Endothelial cell of umbilical vein (primary cell): ENCODE results near the gene LTK. TPM values are rescaled to one million over a fixed set of nuclear protein-coding genes. Genes with fewer than 3 reads are reported as not detected.

Experiments used
- BruUV-seq: library from RNA; stranded (reverse); fragments of 400-500 nt; replicated peaks from 2 replicates; lab custom pipeline; 2021; lab: Mats Ljungman, UMichigan
- CTCF ChIA-PET: fragments of 300-600, 350-600 bp; sonication (Branson Sonifier 250); formaldehyde crosslinking; loops from one replicate; lab custom pipeline; 2021; ENCODE audit warnings: antibody characterized with exemption, inconsistent platforms; lab: Charles Lee
- POLR2A ChIA-PET: fragments of 300-600, 350-600 bp; sonication (Branson Sonifier 250); formaldehyde crosslinking; loops from one replicate; lab custom pipeline; 2021; ENCODE audit warnings: antibody characterized with exemption, inconsistent platforms; lab: Charles Lee
- DNase-seq: peaks from one replicate; pipeline ENCODE4 v3.0.0-alpha.2; 2011; ENCODE audit warnings: low read depth, low spot score
- FAIRE-seq: peaks from 2 replicates; lab custom pipeline; 2011; peaks lifted over from hg19 to GRCh38; lab: Jason Lieb, UNC
- H2AFZ ChIP-seq: 2 replicates; pipeline ENCODE4 v1.6.0; 2012; ENCODE audit warnings: low read depth, low read length, control low read depth, inconsistent platforms
- H3K27ac ChIP-seq: 2 replicates; pipeline ENCODE4 v1.5.1; 2011; ENCODE audit warnings: low read depth, mild to moderate bottlenecking, control low read depth, low read length, moderate library complexity; ENCODE audit not compliant: insufficient read depth
- H3K27me3 ChIP-seq, 2 experiments: 2 replicates each; pipeline versions ENCODE4 v1.6.0 to v1.6.1; 2011; ENCODE audit warnings: low read length in 2 of 2, mixed read lengths in 1 of 2; ENCODE audit not compliant: control insufficient read depth in 2 of 2, insufficient read depth in 2 of 2
- H3K36me3 ChIP-seq, 2 experiments: 2 replicates in 1 of 2; 3 replicates in 1 of 2; pipeline ENCODE4 v1.5.1; 2011; ENCODE audit warnings: low read length in 2 of 2, mild to moderate bottlenecking in 1 of 2, moderate library complexity in 1 of 2; ENCODE audit not compliant: control insufficient read depth in 2 of 2, insufficient read depth in 2 of 2; ENCODE audit errors: extremely low read depth in 1 of 2
- H3K4me1 ChIP-seq: 3 replicates; pipeline ENCODE4 v1.5.1; 2011; ENCODE audit warnings: mild to moderate bottlenecking, low read length; ENCODE audit not compliant: control insufficient read depth, insufficient read depth; ENCODE audit errors: extremely low read depth
- H3K4me2 ChIP-seq: 2 replicates; pipeline ENCODE4 v1.6.1; 2011; ENCODE audit warnings: low read length, control low read depth, mixed read lengths; ENCODE audit not compliant: insufficient read depth
- H3K4me3 ChIP-seq, 3 experiments: fragments of 200-600 bp in 1 of 3; sonication (generic), shearing (Covaris generic) in 1 of 3; replicated peaks in 1 of 3; 2 replicates each; pipeline ENCODE4 v1.5.1; 2011 to 2016; ENCODE audit warnings: control low read depth in 3 of 3, low read length in 3 of 3, mild to moderate bottlenecking in 2 of 3, inconsistent platforms in 1 of 3, low read depth in 1 of 3, moderate library complexity in 1 of 3; ENCODE audit not compliant: insufficient read depth in 1 of 3
- H3K79me2 ChIP-seq: 2 replicates; pipeline ENCODE4 v1.6.0; 2012; ENCODE audit warnings: low read length, inconsistent platforms; ENCODE audit not compliant: control insufficient read depth, insufficient read depth
- H3K9ac ChIP-seq: replicated peaks from 2 replicates; pipeline ENCODE3; 2011; ENCODE audit warnings: low read length, control low read depth; ENCODE audit not compliant: insufficient read depth; ENCODE audit errors: extremely low read depth
- H3K9me1 ChIP-seq: replicated peaks from 3 replicates; pipeline ENCODE4 v1.6.0; 2011; ENCODE audit warnings: mild to moderate bottlenecking, low read length; ENCODE audit not compliant: control insufficient read depth, insufficient read depth; ENCODE audit errors: extremely low read depth
- H3K9me3 ChIP-seq: replicated peaks from 2 replicates; pipeline ENCODE4 v1.5.1; 2012; ENCODE audit warnings: low read length, inconsistent platforms; ENCODE audit not compliant: control insufficient read depth, insufficient read depth
- H4K20me1 ChIP-seq: replicated peaks from 2 replicates; pipeline ENCODE3; 2011; ENCODE audit warnings: mild to moderate bottlenecking, low read length; ENCODE audit not compliant: control insufficient read depth, insufficient read depth; ENCODE audit errors: extremely low read depth
- EZH2 ChIP-seq: IDR thresholded peaks from 2 replicates; pipeline ENCODE4 v1.6.1; 2012; ENCODE audit warnings: borderline replicate concordance, low read depth, mild to moderate bottlenecking, moderate library complexity, low read length, inconsistent platforms; ENCODE audit not compliant: severe bottlenecking
- FOS ChIP-seq: IDR thresholded peaks from 2 replicates; pipeline ENCODE4 v1.6.1; 2011; ENCODE audit warnings: mild to moderate bottlenecking, low read length, moderate library complexity, borderline replicate concordance; ENCODE audit not compliant: insufficient read depth
- GATA2 ChIP-seq: IDR thresholded peaks from 2 replicates; pipeline ENCODE4 v1.7.0; 2011; ENCODE audit warnings: low read depth, mild to moderate bottlenecking, moderate library complexity, mixed read lengths, low read length; ENCODE audit not compliant: insufficient read length, insufficient read depth
- JUN ChIP-seq: IDR thresholded peaks from 2 replicates; pipeline ENCODE4 v1.6.1; 2011; ENCODE audit warnings: borderline replicate concordance, low read depth; ENCODE audit not compliant: insufficient read length, insufficient read depth
- MYC ChIP-seq: IDR thresholded peaks from one replicate; pipeline ENCODE4 v1.6.1; 2011; ENCODE audit warnings: mild to moderate bottlenecking, low read depth, low read length
- POLR2A ChIP-seq: IDR thresholded peaks from 2 replicates; pipeline ENCODE4 v1.6.1; 2012; ENCODE audit warnings: low read depth, mild to moderate bottlenecking, control low read depth, low read length
- POLR2AphosphoS5 ChIP-seq: IDR thresholded peaks from 2 replicates; pipeline ENCODE4 v1.6.1; 2012; ENCODE audit warnings: low read depth, mild to moderate bottlenecking, control low read depth, low read length, moderate library complexity; ENCODE audit not compliant: insufficient read depth
- dilution Hi-C: fragments of 300-500 bp; cut with MboI; formaldehyde crosslinking; loops from one replicate; pipeline ENCODE4 v1.15.0; 2019; ENCODE audit warnings: low sequenced_read_pairs; ENCODE audit not compliant: extremely low pct_ligation_motif_present
- intact Hi-C: fragments of 100-400 bp; cut with micrococcal nuclease; formaldehyde crosslinking; loops from one replicate; pipeline ENCODE4 v1.10.0; 2022
- polyA plus RNA-seq, 4 experiments: library from polyadenylated mRNA; depleted of rRNA in 3 of 4; stranded (reverse) in 3 of 4; unstranded in 1 of 4; fragments of >200 nt; gene quantifications; 2 replicates each; pipeline versions ENCODE4 v1.2.1 to v1.2.3, GENCODE V29; 2011 to 2012; ENCODE audit warnings: missing spikeins in 1 of 4
- total RNA-seq: library from RNA; stranded (reverse); gene quantifications from 2 replicates; pipeline ENCODE4 v1.2.3, GENCODE V29; 2021
- TF ChIP-seq, protein P1 (sequence below): IDR thresholded peaks from 2 replicates; pipeline ENCODE4 v1.6.1; 2011; ENCODE audit not compliant: insufficient read depth, insufficient read length
- TF ChIP-seq, protein P2 (sequence below), 2 donors: IDR thresholded peaks; 1 replicate in 1 of 2; 2 replicates in 1 of 2; pipeline ENCODE4 v1.5.1; 2011; ENCODE audit warnings: low read length in 2 of 2, mild to moderate bottlenecking in 2 of 2, moderate library complexity in 2 of 2, control low read depth in 1 of 2, inconsistent platforms in 1 of 2, low read depth in 1 of 2; ENCODE audit not compliant: insufficient read depth in 1 of 2; ENCODE audit errors: extremely low read depth in 1 of 2

Gene LTK
- total and polyA plus RNA-seq, 2 donors (not counting 3 experiments of a cell fraction or from before 2014, with no cell fraction given): 0.15 to 0.17 TPM

DNA sequence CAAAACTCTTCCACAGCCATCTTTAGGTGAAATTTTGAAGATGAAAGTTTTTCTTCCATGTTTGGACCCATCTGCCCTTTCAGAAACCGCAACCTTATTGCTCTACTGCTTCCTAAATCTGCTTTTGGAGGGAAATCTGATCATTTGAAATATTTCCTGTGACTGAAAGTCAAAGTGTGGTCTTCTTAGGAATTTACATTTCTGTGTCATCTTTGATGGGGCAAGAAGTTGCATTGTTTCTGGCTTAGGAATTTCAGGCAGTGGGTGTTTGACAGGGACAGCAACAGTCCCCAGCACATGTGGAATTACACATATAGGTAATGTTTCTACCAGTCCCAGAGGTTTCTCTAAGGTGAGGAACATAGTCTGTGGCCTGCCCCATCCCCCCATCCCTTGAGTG lies 40.1 kb upstream of the LTK start:
- no peaks in the 10 kb centered on the region for H4K20me1 ChIP-seq
- H2AFZ ChIP-seq: no peak overlapping the region
- H3K4me3 ChIP-seq: no peak overlapping the region
- TF ChIP-seq, protein P1, sequence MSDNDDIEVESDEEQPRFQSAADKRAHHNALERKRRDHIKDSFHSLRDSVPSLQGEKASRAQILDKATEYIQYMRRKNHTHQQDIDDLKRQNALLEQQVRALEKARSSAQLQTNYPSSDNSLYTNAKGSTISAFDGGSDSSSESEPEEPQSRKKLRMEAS: no peak
- TF ChIP-seq, protein P2, sequence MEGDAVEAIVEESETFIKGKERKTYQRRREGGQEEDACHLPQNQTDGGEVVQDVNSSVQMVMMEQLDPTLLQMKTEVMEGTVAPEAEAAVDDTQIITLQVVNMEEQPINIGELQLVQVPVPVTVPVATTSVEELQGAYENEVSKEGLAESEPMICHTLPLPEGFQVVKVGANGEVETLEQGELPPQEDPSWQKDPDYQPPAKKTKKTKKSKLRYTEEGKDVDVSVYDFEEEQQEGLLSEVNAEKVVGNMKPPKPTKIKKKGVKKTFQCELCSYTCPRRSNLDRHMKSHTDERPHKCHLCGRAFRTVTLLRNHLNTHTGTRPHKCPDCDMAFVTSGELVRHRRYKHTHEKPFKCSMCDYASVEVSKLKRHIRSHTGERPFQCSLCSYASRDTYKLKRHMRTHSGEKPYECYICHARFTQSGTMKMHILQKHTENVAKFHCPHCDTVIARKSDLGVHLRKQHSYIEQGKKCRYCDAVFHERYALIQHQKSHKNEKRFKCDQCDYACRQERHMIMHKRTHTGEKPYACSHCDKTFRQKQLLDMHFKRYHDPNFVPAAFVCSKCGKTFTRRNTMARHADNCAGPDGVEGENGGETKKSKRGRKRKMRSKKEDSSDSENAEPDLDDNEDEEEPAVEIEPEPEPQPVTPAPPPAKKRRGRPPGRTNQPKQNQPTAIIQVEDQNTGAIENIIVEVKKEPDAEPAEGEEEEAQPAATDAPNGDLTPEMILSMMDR (IDR thresholded peaks at IDR 0.05; ENCODE audit: extremely low read depth in 1 of 2, insufficient read depth in 1 of 2, low read depth in 1 of 2, low read length in 2 of 2): no peak
- TF ChIP-seq EZH2 (no peak), GATA2 (no peak), MYC (no peak), POLR2A (no peak), JUN (no peak), FOS (no peak), POLR2AphosphoS5 (no peak)
- no peaks in the 10 kb centered on the region for H3K79me2 ChIP-seq
- FAIRE-seq: no peak
- no TSS peak for BruUV-seq
- H3K4me2 ChIP-seq: no peak overlapping the region
- no peak for DNase-seq
- no peaks in the 10 kb centered on the region for H3K27me3 ChIP-seq
- no peaks in the 10 kb centered on the region for H3K36me3 ChIP-seq
- no peak overlapping the region for H3K27ac ChIP-seq
- peaks cover 20% of the 10 kb centered on the region for H3K4me1 ChIP-seq
- POLR2A ChIA-PET: no interaction called here
- H3K9ac ChIP-seq: no peak overlapping the region
- intact Hi-C loops (no loop called here), dilution Hi-C loops (no loop called here)
- CTCF ChIA-PET: interaction anchor here (1.4 kb wide), 1 partner anchor 88 kb away, joined by 6 read pairs; no protein-coding TSS in a partner anchor
- H3K9me1 ChIP-seq: no peaks in the 10 kb centered on the region
- H3K9me3 ChIP-seq: no peaks in the 10 kb centered on the region
